HepG2 (cell line): ENCODE results near the gene PSAPL1.

Experiments used
- NFYB ChIP-seq: sonication (generic); formaldehyde crosslinking; IDR thresholded peaks from 2 replicates; pipeline ENCODE4 v1.4.0; 2020; ENCODE audit warnings: missing genetic modification reagents
- TRIM22 ChIP-seq: fragments of 450-650 bp; IDR thresholded peaks from 2 replicates; pipeline ENCODE4 v1.6.1; 2017

GRCh38 chr4:7464259-7464655, 29.5 kb upstream of the PSAPL1 start:
- TF ChIP-seq NFYB (CRISPR knock-in tag), result no peak
- no peak for TF ChIP-seq TRIM22
